Hematopoietic multipotent progenitor cell treated with erythropoietin and hydrocortisone succinate and interleukin-3 and kit ligand, for 6 days (in vitro differentiated cells): Measurements from ENCODE around the gene REPS1.

Experiments used
- DNase-seq: peaks from one replicate; pipeline ENCODE4 v3.0.0-alpha.2; 2015

REPS1 gene

DNA sequence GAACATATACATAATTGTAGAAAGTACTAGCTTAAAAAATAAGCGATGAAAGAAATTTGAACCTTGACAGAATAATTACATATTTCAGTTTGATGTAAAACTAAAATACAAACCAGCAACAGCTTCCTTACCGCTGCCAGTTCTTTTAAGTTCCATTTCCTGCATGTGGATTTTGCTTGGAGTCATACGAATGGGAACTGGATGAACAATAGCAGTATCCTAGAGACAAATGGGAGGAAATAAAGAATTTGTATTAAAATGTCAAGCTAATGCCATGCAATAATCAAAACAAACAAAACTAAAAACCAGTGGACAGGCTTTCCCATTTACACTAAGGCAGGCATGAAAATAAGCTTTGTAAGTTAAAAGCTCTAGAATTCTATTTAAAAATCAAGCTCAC, 67.1 kb downstream of the REPS1 start:
- no peak for DNase-seq

DNA sequence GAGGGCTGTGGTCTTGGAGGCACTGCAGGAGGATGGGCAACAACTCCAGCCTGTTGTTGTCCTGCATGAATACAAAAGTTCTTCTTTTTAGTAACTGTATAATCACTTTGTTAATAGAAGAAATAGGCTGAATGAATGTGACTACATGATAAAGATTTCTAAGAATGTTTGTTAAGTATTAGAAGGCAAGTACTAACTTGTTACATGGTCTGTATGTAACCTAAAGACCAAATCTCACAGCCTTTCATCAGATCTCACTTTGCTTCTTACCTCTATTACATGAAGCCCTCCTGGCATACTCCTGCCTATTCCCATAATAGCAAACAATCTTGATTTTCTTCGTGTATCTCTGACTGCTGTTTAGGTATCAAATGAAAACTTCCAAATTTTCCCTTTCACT, 73.4 kb downstream of the REPS1 start:
- no peak for DNase-seq

DNA sequence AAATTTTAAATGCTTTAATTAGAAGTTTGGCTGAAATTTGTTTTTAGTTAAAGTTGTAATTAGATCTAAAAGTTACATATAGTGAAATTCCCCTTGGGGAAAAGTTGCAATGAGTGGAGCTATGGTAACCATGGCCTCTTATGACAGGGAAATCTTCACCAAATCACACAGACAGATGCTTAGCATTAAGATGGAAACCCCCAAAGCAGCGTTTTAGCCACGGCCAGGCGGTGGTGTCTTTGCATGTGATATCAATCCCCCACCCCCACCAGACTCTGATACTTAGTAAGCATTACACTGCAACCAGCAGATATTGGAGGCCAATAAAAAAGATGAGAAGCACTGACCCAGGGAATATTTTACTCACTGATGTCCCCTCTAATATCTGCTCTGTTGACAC, 75.7 kb downstream of the REPS1 start:
- DNase-seq: no peak

DNA sequence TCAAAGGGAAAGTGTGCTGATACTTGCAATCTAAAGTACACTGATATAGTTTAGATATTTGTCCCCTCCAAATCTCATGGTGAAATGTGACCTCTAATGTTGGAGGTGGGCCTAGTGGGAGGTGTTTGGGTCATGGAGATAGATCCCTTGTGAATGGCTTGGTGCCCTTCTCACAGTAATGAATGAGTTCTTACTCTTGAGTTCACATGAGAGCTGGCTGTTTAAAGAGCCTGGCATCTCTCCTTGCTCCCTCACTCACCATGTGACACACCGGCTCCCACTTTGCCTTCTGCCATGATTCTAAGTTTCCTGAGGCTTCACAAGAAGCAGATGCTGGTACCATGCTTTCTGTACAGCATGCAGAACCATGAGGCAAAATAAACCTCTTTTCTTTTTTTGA, 78.1 kb downstream of the REPS1 start:
- DNase-seq: no peak

DNA sequence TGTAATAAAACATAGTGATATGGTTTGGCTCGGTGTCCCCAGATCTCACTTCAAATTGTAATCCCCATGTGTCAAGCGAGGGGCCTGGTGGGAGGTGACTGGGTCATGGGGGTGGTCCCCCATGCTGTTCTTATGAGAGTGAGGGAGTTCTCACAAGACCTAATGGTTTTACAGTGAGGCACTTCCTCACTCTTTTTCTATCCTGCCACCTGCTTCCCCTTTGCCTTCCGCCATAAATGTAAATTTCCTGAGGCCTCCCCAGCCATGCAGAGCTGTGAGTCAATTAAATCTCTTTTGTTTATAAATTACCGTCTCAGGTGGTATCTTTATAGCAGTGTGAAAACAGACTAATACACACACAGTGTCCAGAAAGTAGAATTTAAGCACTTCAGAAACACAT, 78.5 kb downstream of the REPS1 start:
- no peak for DNase-seq

DNA sequence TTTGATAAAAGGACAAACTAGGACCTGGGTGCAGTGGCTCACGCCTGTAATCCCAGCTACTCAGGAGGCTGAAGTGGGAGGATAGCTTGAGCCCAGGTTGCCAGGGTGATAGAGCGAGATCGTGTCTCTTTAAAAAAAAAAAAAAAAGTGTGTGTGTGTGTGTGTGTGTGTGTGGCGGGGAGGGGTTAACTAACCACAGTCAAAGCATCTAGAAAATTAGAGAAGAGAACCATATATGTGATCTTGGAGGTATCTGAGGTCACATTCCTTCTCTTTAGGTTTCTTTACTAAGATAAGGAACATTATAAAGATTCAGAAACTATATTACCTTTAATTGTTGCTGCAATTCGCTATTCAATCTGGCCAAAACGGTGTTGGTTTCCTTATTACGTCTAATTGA, 80.9 kb downstream of the REPS1 start:
- DNase-seq: no peak

DNA sequence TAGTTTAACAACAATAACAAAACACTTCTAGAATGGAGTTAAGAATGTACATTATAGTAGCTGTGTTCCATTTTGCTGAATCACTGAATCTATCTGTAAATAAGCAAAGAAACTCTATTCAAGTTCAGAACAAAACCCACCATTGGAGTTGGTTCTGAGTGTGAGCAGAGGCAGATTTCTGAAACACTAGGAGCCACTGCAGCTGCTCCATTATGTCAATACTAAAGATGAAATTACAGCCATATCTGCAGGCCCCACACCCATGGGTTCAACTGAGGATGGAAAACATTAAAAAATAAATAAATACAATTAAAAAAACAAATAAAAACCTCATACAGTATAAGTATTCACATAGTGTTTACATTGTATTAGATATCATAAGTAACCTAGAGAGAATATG, 91.0 kb downstream of the REPS1 start:
- no peak for DNase-seq

DNA sequence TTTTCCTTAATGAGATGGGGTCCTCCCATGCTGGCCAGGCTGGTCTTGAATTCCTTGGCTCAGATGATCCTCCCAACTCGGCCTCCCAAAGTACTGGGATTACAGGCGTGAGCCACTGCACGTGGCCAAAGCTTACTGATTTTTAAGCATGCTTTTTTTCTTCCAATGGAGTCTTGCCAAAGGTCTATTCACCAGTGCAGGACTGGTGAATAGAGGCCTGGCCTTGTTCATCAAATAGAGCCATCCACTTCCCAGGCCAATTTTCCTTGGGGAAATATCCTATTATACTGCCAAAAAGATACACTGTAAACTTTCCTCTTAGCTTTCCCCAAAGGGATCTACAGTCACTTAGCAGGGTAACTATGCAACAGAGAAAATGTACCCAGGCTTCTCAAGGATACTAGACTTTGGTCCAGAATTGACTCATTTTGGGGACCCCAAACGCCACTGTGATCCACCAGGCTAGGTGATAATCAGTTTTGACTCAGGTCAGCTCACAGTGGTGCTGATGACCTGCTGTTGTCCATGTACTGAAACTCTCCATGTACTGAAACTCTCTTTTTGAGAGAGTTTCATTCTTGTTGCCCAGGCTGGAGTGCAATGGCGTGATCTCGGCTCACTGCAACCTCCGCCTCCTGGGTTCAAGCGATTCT, 91.8 kb downstream of the REPS1 start:
- no peak for DNase-seq

DNA sequence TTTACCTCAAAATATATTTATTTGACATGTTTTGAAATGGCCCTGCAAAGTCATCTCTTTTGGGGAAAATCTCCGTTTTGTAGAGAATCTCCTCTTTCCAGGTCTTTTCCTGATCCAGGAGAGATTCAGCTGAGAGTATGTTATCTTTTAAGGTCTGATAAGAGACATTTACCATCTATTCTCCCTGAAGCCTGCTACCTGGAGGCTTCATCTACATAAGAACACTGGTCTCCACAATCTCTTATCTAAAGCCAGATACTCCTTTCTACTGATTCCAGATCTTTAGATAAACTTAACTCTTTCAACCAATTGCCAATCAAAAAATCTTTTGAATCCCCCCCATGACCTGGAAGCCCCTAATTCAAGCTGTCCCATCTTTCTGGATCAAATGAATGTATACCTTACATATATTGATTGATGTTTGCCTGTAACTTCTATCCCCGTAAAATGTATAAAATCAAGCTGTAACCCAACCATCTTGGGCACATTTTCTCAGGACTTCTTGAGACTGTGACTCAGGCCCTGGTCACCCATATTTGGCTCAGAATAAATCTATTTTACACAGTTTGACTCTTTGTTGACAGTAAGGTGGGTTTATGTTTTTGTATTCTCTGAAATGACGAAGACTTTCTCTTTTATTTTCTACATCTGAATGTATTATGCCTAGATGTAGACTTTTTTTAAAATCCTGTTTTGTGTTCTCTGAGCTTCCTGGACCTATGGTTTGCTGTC, 96.6 kb downstream of the REPS1 start:
- no peak for DNase-seq

DNA sequence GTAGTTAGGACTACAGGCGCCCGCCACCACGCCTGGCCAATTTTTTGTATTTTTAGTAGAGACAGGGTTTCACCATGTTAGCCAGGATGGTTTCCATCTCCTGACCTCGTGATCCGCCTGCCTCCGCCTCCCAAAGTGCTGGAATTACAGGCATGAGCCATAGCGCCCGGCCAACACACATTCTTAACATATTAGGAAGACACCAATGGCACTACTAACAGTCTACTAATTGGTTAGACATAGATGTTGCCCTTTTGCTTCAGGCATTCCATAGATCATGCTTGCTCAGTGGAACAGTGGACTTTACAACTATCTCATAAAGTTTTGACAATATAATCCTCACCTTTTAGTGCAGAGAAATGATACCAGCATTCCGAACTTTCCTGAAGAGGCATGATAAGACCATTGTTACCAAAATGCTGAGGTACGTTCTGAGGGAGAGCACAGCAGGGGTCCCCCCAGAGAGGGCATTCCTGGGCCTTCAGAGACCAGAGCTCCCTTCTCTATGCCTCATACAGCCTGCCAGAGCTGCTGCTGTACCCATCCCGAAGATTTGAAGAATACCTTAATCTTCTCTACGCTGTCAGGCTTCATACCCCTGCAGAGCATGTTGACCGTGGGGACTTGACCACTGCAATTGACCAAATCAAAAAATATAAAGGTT, 102.8 kb downstream of the REPS1 start:
- DNase-seq: no peak

DNA sequence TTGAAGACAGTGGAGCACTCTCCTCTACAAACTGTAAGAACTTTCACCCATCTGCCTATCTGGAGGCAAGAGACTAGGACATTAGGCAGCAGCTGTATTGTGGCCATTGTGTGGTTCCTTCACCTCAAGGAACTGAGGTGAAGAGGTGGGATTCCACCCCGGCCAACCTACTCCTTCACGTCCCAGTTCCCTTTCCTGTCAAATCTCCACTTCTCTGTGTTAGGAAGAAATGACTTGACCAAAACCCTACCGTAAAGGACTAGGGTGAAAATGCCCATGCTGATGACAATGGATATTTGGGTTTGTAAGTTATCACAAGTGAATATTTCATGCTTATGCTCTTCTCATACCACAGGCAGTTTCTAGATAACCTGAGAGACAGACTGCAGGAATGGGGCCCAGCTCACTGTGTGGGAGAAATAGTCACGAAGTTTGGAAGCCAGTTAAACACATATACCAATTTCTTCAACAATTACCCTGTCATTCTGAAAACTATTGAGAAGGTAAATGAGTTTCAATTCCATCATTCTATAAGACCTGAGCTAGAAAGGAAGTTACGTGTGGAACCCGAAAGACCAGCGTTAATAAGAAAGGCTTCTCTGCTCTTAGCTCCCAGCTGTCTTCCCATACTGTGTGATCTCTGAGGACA, 105.6 kb downstream of the REPS1 start:
- DNase-seq: no peak

DNA sequence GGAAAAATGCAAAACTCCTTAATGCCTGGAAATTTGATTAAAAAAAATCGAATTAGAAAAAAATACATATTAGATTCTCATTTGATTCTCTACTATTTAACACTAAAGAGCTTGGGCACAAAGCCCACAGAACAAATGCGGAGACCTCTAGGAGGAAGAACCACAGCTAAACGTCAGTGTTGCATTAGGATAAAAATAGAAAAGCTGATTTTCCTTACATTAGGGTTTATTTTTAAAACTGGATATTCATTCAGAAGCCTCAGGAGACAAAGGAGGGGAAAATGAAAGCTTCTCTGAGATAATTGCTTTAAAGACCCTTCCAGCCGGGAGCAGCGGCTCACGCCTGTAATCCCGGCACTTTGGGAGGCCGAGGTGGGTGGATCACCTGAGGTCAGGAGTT, 114.9 kb downstream of the REPS1 start:
- no peak for DNase-seq

DNA sequence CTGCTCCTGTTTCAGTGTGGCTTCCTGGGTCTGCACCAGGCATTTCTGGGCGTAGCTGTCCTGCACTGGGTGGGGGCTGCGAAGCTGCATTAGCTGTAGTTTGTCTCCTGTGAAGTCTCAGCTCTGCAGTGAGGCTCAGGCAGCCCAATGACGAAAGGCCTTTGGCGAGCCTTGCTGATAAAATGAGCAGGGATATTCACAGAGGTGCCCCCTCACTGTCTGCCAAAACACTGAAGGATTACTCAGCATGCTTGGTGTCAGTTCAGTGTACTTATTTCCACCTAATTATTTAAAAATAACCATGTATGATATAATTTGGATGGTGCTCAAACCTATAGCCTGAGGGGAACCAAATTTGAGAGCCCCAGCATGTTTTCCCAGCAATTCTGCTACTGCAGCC, 118.7 kb downstream of the REPS1 start:
- DNase-seq: no peak

DNA sequence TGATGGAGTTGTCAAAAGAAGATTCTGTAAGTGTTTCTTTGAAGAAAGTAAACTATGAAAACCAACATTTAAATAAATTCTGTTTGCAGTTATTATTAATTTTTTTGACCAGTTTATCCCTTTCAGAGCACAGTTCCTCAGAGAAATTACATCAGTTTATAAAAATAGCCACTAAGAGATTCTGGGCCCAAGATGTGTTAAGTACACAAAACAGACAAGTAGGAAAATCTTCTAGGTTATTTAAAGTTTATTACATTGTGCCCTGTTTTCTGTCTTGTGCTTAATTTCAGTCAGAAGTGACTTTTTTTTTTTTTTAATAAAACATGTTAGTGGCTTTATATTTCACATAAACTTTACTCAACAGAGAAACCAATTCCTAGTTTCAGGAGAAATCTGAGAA, 119.9 kb downstream of the REPS1 start:
- no peak for DNase-seq

DNA sequence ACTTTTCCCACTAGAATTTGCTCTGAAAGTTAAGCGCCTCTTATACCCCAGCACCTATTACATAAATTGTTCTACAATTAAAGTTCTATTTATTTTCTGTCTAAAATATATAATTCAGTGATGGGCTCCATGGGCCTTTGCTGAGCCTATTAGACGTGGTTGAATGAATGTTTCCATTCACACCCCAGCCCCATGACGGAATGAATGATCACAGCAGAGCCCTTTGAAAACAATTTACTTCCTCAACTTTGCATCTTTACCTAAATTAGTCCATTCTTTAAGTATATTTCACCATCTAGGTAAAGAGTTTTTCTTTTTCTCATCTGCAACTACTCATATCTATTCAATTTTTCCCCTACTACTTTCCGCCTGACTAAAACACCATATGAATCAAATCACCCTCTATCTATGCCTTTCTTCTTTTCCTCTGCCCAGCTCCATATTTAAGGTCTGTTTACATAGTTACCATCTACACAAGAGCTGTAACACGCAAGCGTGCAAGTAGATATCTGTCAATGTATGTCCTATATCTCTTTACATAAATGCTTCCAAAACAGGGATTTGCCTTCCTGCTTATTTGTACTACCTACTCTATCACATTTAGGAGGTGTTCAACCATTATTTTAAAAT, 122.5 kb downstream of the REPS1 start:
- DNase-seq: no peak

DNA sequence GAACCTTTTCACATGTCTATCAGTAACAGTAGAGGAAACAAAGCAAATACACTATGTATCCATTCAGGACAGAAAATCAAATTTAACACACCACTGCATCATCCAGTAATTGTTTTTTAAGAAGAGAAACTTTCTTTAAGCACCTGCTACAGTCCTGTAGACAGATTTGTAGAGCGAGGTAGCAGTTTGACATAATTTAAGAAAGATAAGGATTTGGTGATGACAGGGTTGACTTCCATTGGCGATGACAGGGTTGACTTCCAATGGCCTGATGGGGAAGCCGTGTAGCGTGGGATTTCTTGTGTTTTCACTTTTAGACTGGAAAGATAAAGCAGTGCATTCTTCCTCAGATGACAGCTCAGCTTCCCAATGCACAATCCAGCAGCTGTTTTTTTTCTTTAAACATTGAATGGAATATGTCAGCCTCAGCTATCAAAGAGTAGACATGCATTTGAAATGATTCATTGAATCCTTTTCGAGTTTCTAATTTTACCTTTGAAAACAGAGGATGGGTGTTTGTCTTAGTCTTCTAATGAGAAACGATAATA, 123.6 kb downstream of the REPS1 start:
- DNase-seq: no peak

DNA sequence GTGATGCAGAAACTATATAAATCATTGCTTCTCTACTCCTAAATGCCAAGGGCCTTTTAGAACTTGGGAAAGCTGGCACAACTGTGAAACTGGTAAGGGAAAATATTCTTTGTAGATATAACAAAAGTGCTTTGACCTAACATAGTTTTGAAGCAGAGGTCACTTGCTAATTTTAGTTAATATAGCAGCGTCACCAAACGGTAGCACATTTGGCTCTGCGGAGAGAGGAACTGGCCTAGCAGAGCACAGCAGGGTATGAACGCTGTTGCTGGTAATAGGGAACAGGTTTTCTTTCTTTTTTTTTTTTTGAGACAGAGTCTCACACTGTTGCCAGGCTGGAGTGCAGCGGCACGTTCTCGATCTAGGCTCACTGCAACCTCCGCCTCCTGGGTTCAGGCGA, 124.7 kb downstream of the REPS1 start:
- no peak for DNase-seq

DNA sequence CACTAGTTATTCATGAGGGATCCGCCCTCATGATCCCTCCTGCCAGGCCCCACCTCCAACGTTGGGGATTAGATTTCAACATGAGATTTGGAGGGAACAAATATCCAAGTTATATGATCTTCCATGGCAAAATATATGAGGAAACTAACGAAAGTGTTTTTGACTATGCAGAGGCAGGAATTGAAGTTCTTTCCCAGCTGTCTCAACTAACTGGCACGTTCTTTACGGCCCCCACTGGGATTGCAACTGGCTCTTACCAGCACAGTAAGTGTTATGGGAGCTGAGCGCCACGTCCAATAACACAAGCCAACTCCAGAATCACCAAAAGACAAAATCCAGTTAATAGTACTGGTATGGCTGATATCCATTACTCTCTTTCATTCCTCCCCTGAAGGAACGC, 125.6 kb downstream of the REPS1 start:
- no peak for DNase-seq

DNA sequence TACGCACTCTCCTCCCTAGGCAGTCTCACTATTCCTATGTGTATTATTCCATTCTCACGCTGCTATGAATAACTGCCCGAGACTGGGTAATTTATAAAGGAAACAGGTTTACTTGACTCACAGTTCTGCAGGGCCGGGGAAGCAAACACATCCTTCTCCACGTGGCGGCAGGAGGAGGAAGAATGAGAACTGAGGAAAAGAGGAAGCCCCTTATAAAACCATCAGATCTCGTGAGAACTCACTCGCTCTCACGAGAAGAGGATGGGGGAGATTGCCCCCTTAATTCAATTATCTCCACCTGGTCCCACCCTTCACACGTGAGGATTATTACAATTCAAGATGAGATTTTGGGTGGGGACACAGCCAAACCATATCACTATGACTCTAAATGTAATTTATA, 130.3 kb downstream of the REPS1 start:
- DNase-seq: no peak

DNA sequence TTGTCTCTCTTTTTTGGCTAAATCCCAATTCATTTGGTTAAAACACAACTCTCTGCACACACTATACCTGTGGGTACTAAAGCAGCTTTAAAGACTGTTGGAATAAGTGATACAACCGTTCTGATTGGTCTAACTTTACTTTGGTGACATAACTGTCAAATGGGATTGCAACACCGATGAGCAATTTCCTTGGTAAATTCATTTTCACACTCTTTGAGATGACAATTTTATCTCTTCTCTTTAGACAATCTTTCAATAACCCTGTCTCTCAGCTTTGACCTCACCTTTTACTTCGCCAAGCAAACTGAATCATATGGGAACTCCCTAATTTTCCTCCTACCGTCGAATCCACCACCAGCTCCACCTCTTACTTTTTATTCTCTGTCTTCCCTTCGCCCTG, 131.4 kb downstream of the REPS1 start:
- DNase-seq: no peak
